Astrocyte of the cerebellum (primary cell): ENCODE results near the gene S100P.

ENCODE experiments used
- DNase-seq: peaks from one replicate; pipeline ENCODE4 v3.0.0-alpha.2; 2011; ENCODE audit warnings: low read depth
- H3K4me3 ChIP-seq: 2 replicates; pipeline ENCODE4 v1.5.1; 2011; ENCODE audit warnings: mild to moderate bottlenecking, low read depth, low read length, moderate library complexity
- in situ Hi-C: cut with HindIII; loops from 2 replicates; pipeline ENCODE4 v1.10.0; 2017; ENCODE audit warnings: low sequenced_read_pairs
- TF ChIP-seq, protein P1 (sequence below): IDR thresholded peaks from 2 replicates; pipeline ENCODE4 v1.5.1; 2012; ENCODE audit warnings: low read length, low read depth, moderate library complexity, mild to moderate bottlenecking; ENCODE audit errors: missing control alignments

S100P gene

GRCh38 chr4:6706173-6706572, 12.5 kb downstream of the S100P start:
- in situ Hi-C loops: no loop called here
- TF ChIP-seq, protein P1, sequence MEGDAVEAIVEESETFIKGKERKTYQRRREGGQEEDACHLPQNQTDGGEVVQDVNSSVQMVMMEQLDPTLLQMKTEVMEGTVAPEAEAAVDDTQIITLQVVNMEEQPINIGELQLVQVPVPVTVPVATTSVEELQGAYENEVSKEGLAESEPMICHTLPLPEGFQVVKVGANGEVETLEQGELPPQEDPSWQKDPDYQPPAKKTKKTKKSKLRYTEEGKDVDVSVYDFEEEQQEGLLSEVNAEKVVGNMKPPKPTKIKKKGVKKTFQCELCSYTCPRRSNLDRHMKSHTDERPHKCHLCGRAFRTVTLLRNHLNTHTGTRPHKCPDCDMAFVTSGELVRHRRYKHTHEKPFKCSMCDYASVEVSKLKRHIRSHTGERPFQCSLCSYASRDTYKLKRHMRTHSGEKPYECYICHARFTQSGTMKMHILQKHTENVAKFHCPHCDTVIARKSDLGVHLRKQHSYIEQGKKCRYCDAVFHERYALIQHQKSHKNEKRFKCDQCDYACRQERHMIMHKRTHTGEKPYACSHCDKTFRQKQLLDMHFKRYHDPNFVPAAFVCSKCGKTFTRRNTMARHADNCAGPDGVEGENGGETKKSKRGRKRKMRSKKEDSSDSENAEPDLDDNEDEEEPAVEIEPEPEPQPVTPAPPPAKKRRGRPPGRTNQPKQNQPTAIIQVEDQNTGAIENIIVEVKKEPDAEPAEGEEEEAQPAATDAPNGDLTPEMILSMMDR: no peak
- no peak for DNase-seq
- no peak overlapping the region for H3K4me3 ChIP-seq

GRCh38 chr4:6709230-6710114, 15.8 kb downstream of the S100P start, which contains the start of gene MRFAP1L1:
Gene MRFAP1L1 (minus strand): TSS chr4:6709865. CDS start chr4:6709629, 236 bp downstream.
- H3K4me3 ChIP-seq: peak within 1 kb of the TSS; percentile 81
- in situ Hi-C loops: no loop called here
- TF ChIP-seq, protein P1: peak; percentile 26
- peak; percentile 91 for DNase-seq

- no peak for DNase-seq
- peak overlapping the region; percentile 81 for H3K4me3 ChIP-seq
- TF ChIP-seq, protein P1: no peak
- in situ Hi-C loops: no loop called here
These were observed 16.6 kb downstream of the S100P start for GRCh38 chr4:6710282-6710681.

DNA sequence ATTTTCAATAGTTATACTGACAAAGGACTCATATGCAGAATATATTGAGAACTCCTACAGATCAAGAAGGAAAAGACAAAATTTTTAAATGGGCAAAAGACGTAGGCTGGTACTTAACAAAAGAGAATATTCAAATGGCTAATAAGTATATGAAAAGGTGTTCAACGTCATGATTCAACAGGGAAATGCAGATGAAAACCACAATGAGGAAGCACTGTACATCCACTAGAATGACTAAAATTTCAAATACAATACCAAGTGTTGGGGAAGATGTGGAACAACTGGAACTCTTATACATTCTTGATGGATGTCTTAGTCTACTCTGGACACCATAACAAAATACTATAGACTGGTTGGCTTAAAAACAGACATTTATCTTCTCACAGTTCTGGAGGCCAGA, 17.3 kb downstream of the S100P start:
- no peak for DNase-seq
- no peak overlapping the region for H3K4me3 ChIP-seq
- in situ Hi-C loops: no loop called here
- TF ChIP-seq, protein P1: no peak

GRCh38 chr4:6714954-6715353, 21.3 kb downstream of the S100P start:
- TF ChIP-seq, protein P1: no peak
- DNase-seq: no peak
- in situ Hi-C loops: no loop called here
- no peak overlapping the region for H3K4me3 ChIP-seq

DNA sequence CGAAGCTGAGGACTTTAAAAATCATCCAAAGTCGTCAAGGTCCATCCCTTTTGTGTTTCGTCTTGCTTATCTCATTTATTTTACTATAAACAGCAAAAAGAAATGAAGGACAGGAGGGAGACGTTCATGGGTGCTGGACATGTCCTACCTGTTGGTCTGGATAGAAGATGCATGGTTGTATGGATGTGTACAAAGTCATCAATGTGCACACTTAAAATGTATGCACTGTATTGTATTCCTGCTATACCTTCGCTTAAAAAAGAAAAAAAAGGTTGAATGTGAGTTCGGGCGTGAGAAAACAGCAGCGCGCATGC, 22.0 kb downstream of the S100P start:
- TF ChIP-seq, protein P1: no peak
- H3K4me3 ChIP-seq: peak overlapping the region; percentile 82
- no peak for DNase-seq
- in situ Hi-C loops: no loop called here
